ENCODE measurements around the gene LPAR1.

DNA sequence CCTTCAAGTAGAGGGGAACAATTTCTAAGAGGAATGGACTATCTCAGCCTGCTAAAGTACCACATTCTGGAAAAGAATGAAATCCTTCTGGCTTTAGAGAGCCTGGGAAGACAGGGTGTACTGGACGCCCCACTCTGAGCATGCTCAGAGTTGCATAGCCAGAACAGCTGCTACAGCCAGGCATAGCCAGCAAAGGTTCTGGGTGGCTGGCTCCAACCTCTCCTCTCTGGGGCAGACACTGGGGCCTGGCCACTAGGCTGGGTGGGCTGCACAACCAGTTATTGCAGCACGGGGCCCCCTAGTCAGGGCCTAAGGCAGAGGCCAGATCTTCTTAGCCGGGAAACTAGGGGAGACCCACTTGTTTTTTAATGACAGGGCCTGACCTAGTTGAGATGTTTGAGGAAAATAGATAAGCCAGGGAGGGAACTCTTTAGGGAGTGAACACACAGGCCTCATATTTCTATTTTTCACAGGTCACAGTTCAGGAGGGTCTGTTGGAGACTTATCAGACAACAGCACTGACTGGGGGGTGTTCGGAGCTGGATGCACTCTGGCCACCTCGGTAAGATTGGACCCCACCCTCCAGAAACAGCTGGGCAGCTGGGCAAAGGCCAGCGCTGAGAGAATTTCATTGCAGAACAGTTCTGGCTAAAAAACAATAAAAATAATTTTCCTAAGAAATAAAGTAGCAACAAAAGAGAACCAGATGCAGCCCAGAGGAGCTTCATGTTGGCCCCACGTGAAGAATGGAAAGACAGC, 142.9 kb downstream of the LPAR1 start:
- TF ChIP-seq, protein P1, sequence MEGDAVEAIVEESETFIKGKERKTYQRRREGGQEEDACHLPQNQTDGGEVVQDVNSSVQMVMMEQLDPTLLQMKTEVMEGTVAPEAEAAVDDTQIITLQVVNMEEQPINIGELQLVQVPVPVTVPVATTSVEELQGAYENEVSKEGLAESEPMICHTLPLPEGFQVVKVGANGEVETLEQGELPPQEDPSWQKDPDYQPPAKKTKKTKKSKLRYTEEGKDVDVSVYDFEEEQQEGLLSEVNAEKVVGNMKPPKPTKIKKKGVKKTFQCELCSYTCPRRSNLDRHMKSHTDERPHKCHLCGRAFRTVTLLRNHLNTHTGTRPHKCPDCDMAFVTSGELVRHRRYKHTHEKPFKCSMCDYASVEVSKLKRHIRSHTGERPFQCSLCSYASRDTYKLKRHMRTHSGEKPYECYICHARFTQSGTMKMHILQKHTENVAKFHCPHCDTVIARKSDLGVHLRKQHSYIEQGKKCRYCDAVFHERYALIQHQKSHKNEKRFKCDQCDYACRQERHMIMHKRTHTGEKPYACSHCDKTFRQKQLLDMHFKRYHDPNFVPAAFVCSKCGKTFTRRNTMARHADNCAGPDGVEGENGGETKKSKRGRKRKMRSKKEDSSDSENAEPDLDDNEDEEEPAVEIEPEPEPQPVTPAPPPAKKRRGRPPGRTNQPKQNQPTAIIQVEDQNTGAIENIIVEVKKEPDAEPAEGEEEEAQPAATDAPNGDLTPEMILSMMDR (IDR thresholded peaks at IDR 0.05; ENCODE audit: low read length), result no peak
- TF ChIP-seq EZH2 (optimal IDR thresholded peaks at IDR 0.05; ENCODE audit: low read depth, low read length), result no peak
- TF ChIP-seq EZH2phosphoT487 (IDR thresholded peaks at IDR 0.05; ENCODE audit: low read length), result no peak

Data from MM.1S (cell line).